IMR-90 (cell line): Measurements from ENCODE around the gene GNG7. TPM values are rescaled to one million over a fixed set of nuclear protein-coding genes. Genes with fewer than 3 reads are reported as not detected.
"Not testable (repeated sequence)": the region's sequence is repeated elsewhere in the genome, so short reads cannot be mapped to it uniquely, and the experiment has no call there.

Experiments used
- ATAC-seq: fragments of 200-7000 bp; cut with Tn5 transposase; 2 replicates; pipeline ENCODE4 v1.9.1; 2020; ENCODE audit warnings: low read depth, mild to moderate bottlenecking, moderate library complexity
- BruUV-seq: library from RNA; stranded (reverse); fragments of 400-500 nt; replicated peaks from 2 replicates; lab custom pipeline; 2021; lab: Mats Ljungman, UMichigan
- CTCF ChIA-PET: fragments of 300-600 bp; formaldehyde crosslinking; extraction: SDS; loops from one replicate; lab custom pipeline; 2021; ENCODE audit warnings: antibody characterized with exemption; lab: Yijun Ruan, JAX
- POLR2A ChIA-PET: fragments of 300-600 bp; sonication (Branson Sonifier 250); formaldehyde crosslinking; loops from one replicate; lab custom pipeline; 2022; ENCODE audit warnings: antibody characterized with exemption; ENCODE audit not compliant: unreplicated experiment; lab: Charles Lee
- DNase-seq: peaks from one replicate; pipeline ENCODE4 v3.0.0; 2013
- H2AFZ ChIP-seq: replicated peaks from 2 replicates; pipeline ENCODE3; 2013; ENCODE audit warnings: low read length, mild to moderate bottlenecking; ENCODE audit not compliant: poor library complexity
- H2AK5ac ChIP-seq: 2 replicates; pipeline ENCODE4 v1.6.1; 2013; ENCODE audit warnings: low read depth, low read length, inconsistent platforms
- H2AK9ac ChIP-seq: replicated peaks from 2 replicates; pipeline ENCODE3; 2013; ENCODE audit warnings: mild to moderate bottlenecking, low read depth, low read length, moderate library complexity; ENCODE audit not compliant: poor library complexity
- H2BK120ac ChIP-seq: 2 replicates; pipeline ENCODE4 v1.6.1; 2013; ENCODE audit warnings: low read depth, low read length, inconsistent platforms
- H2BK15ac ChIP-seq: 3 replicates; pipeline ENCODE4 v1.6.1; 2013; ENCODE audit warnings: low read depth, low read length, inconsistent platforms
- H2BK20ac ChIP-seq: 2 replicates; pipeline ENCODE4 v1.6.1; 2013; ENCODE audit warnings: low read depth, mild to moderate bottlenecking, inconsistent platforms, low read length, moderate library complexity
- H2BK5ac ChIP-seq: 2 replicates; pipeline ENCODE4 v1.6.1; 2013; ENCODE audit warnings: mild to moderate bottlenecking, low read depth, low read length, inconsistent platforms; ENCODE audit not compliant: poor library complexity, severe bottlenecking
- H3K14ac ChIP-seq: replicated peaks from 2 replicates; pipeline ENCODE4 v1.6.1; 2013; ENCODE audit warnings: low read depth, low read length, inconsistent platforms
- H3K18ac ChIP-seq: 2 replicates; pipeline ENCODE4 v1.6.1; 2013; ENCODE audit warnings: low read depth, low read length, control low read depth
- H3K23ac ChIP-seq: 2 replicates; pipeline ENCODE4 v1.6.1; 2013; ENCODE audit warnings: low read depth, low read length, inconsistent platforms
- H3K27ac ChIP-seq: 2 replicates; pipeline ENCODE4 v1.5.1; 2013; ENCODE audit warnings: mild to moderate bottlenecking, control low read depth, low read length; ENCODE audit not compliant: insufficient read depth
- H3K27me3 ChIP-seq: 2 replicates; pipeline ENCODE4 v1.6.1; 2013; ENCODE audit warnings: low read length; ENCODE audit not compliant: control insufficient read depth, insufficient read depth
- H3K36me3 ChIP-seq: 2 replicates; pipeline ENCODE4 v1.6.1; 2013; ENCODE audit warnings: low read length, mixed read lengths; ENCODE audit not compliant: control insufficient read depth, insufficient read depth
- H3K4ac ChIP-seq: 2 replicates; pipeline ENCODE4 v1.6.1; 2013; ENCODE audit warnings: low read depth, low read length, inconsistent platforms
- H3K4me1 ChIP-seq: 2 replicates; pipeline ENCODE4 v1.6.1; 2013; ENCODE audit warnings: low read length, mixed read lengths; ENCODE audit not compliant: control insufficient read depth, insufficient read depth
- H3K4me2 ChIP-seq: 2 replicates; pipeline ENCODE4 v1.6.1; 2013; ENCODE audit warnings: low read depth, mild to moderate bottlenecking, control low read depth, low read length, moderate library complexity
- H3K4me3 ChIP-seq: 2 replicates; pipeline ENCODE4 v1.5.1; 2013; ENCODE audit warnings: low read depth, mild to moderate bottlenecking, control low read depth, low read length, moderate library complexity; ENCODE audit not compliant: insufficient read depth
- H3K56ac ChIP-seq: 2 replicates; pipeline ENCODE4 v1.6.1; 2013; ENCODE audit warnings: low read length, inconsistent platforms; ENCODE audit not compliant: insufficient read depth; ENCODE audit errors: extremely low read depth
- H3K79me1 ChIP-seq, 2 experiments: 2 replicates each; pipeline ENCODE4 v1.6.1; 2013; ENCODE audit warnings: low read length in 2 of 2, inconsistent platforms in 1 of 2, low read depth in 1 of 2
- H3K9ac ChIP-seq: 2 replicates; pipeline ENCODE4 v1.6.1; 2013; ENCODE audit warnings: low read depth, low read length, control low read depth
- H3K9me1 ChIP-seq: 2 replicates; pipeline ENCODE4 v1.6.1; 2013; ENCODE audit warnings: low read length, inconsistent platforms; ENCODE audit not compliant: insufficient read depth
- H3K9me3 ChIP-seq: 2 replicates; pipeline ENCODE4 v1.6.1; 2013; ENCODE audit warnings: low read length; ENCODE audit not compliant: control insufficient read depth, insufficient read depth
- H4K20me1 ChIP-seq: 2 replicates; pipeline ENCODE4 v1.6.1; 2013; ENCODE audit warnings: low read length, inconsistent platforms; ENCODE audit not compliant: insufficient read depth
- H4K5ac ChIP-seq: 2 replicates; pipeline ENCODE4 v1.6.1; 2013; ENCODE audit warnings: mild to moderate bottlenecking, low read depth, low read length, control low read depth
- H4K8ac ChIP-seq, 2 experiments: 2 replicates each; pipeline ENCODE4 v1.6.1; 2013; ENCODE audit warnings: low read depth in 2 of 2, low read length in 2 of 2, control low read depth in 1 of 2, inconsistent platforms in 1 of 2
- H4K91ac ChIP-seq: 2 replicates; pipeline ENCODE4 v1.6.1; 2013; ENCODE audit warnings: low read depth, low read length, inconsistent platforms; ENCODE audit not compliant: insufficient read depth
- CHD1 ChIP-seq: IDR thresholded peaks from 2 replicates; pipeline ENCODE4 v1.6.1; 2012; ENCODE audit warnings: low read depth, low read length, improper control_type of control experiment
- CTCF ChIP-seq: conservative IDR thresholded peaks from 2 replicates; pipeline ENCODE4 v1.5.1; 2012; ENCODE audit warnings: mild to moderate bottlenecking, low read depth, low read length, improper control_type of control experiment
- USF2 ChIP-seq: fragments of 150-350 bp; IDR thresholded peaks from 2 replicates; pipeline ENCODE4 v1.6.1; 2017; ENCODE audit warnings: mild to moderate bottlenecking, antibody characterized with exemption, low read length, low read depth
- WGBS, 2 experiments: methylation state at CpG; one replicate each; pipeline versions ENCODE4 v1.1.5 to v1.1.7; 2013; ENCODE audit warnings: missing lambda C conversion rate in 2 of 2; ENCODE audit not compliant: insufficient read length in 1 of 2; ENCODE audit errors: extremely low coverage in 2 of 2; 5-methylcytosine and 5-hydroxymethylcytosine counted together
- dilution Hi-C: fragments of 300-500 bp; cut with HindIII; formaldehyde crosslinking; loops from one replicate; pipeline ENCODE4 v1.14.3; 2018; ENCODE audit warnings: low sequenced_read_pairs; ENCODE audit not compliant: unreplicated experiment
- in situ Hi-C: fragments of 300-500 bp; cut with MboI; formaldehyde crosslinking; loops from 3 replicates; pipeline ENCODE4 v1.14.3; 2019; ENCODE audit warnings: low sequenced_read_pairs, inconsistent platforms, mixed read lengths
- intact Hi-C: fragments of 100-400 bp; cut with micrococcal nuclease; formaldehyde crosslinking; loops from 2 replicates; pipeline ENCODE4 v1.10.0; 2022
- polyA plus RNA-seq, 3 experiments: library from polyadenylated mRNA; depleted of rRNA; stranded (reverse); fragments of >200 nt; gene quantifications; 2 replicates each; pipeline ENCODE4 v1.2.3, GENCODE V29; 2012; ENCODE audit warnings: low replicate concordance in 1 of 3
- total RNA-seq: library from RNA; depleted of rRNA; stranded (reverse); fragments of >200 nt; gene quantifications from 2 replicates; pipeline ENCODE4 v1.2.3, GENCODE V29; 2012

GNG7 gene
- total and polyA plus RNA-seq, 2 of the 4 experiments (the other 2 are of a cell fraction): under 0.01 to 0.21 TPM

- no peaks in the 10 kb centered on the region for H3K36me3 ChIP-seq
- WGBS, 2 experiments: 89% methylated on average over 9 of the region's 12 CpGs; no CpG with 5 or more reads in 1 of the 2 experiments
- no peak overlapping the region for H2BK15ac ChIP-seq
- H2BK120ac ChIP-seq: no peak overlapping the region
- no peak overlapping the region for H3K4ac ChIP-seq
- TF ChIP-seq CHD1: no peak
- TF ChIP-seq CTCF: no peak
- TF ChIP-seq USF2: no peak
- 0 out of 2 replicates have a peak, but pooled peaks cover 1% of the 10 kb centered on the region for H3K9me3 ChIP-seq
- H3K18ac ChIP-seq: no peak overlapping the region
- H3K56ac ChIP-seq: no peak overlapping the region
- no peak overlapping the region for H3K23ac ChIP-seq
- 0 out of 2 replicates have a peak, but pooled peaks cover 3% of the 10 kb centered on the region for H4K20me1 ChIP-seq
- BruUV-seq: no TSS peak
- ATAC-seq (no peak), DNase-seq (no peak)
- no peak overlapping the region for H3K9ac ChIP-seq
- no peak overlapping the region for H4K91ac ChIP-seq
- no peak overlapping the region for H3K14ac ChIP-seq
- CTCF ChIA-PET: no interaction called here
- no peak overlapping the region for H2AK9ac ChIP-seq
- no peak overlapping the region for H4K5ac ChIP-seq
- in situ Hi-C loops: no loop called here
- H2BK20ac ChIP-seq: no peak overlapping the region
- H4K8ac ChIP-seq: no peak overlapping the region
- H2AFZ ChIP-seq: no peak overlapping the region
- H3K27ac ChIP-seq: no peak overlapping the region
- dilution Hi-C loops: no loop called here
- H2BK5ac ChIP-seq: no peak overlapping the region
- peaks cover 12% of the 10 kb centered on the region for H3K4me1 ChIP-seq
- H3K27me3 ChIP-seq: peaks cover 2% of the 10 kb centered on the region; the same call in 1 of the 2 replicates
- POLR2A ChIA-PET: no interaction called here
- 0 out of 2 replicates have a peak overlapping the region, but pooled peaks have one; percentile 14 for H2AK5ac ChIP-seq
- no peaks in the 10 kb centered on the region for H3K79me1 ChIP-seq
- H3K4me2 ChIP-seq: no peak overlapping the region
- intact Hi-C loops: no loop called here
- H3K9me1 ChIP-seq: peaks cover 3% of the 10 kb centered on the region; the same call in 1 of the 2 replicates
- H3K4me3 ChIP-seq: no peak overlapping the region
Measured at GRCh38 chr19:2623798-2624197, 78.7 kb downstream of the GNG7 start.

DNA sequence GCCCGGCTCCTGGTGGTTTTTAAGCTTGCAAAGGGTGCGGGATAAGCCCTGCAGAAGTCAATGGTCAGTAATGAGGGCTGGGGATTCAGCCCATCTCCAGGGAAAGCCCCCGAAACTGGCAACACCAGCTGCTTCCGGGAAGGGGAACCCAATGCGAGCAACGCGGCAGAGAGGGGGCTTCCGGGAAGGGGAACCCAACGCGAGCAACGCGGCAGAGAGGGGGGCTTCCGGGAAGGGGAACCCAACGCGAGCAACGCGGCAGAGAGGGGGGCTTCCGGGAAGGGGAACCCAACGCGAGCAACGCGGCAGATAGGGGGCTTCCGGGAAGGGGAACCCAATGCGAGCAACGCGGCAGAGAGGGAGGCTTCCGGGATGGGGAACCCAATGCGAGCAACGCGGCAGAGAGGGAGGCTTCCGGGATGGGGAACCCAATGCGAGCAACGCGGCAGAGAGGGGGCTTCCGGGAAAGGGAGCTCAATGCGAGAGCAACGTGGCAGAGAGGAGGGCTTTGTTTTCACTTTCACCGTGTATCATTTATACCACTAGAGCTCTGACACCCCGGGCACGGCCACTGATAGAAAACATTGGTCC lies 80.0 kb downstream of the GNG7 start:
- H3K79me1 ChIP-seq, CTCF ChIA-PET, in situ Hi-C loops, H3K9me1 ChIP-seq, H2AK9ac ChIP-seq, H3K4ac ChIP-seq, H3K27ac ChIP-seq, H2BK5ac ChIP-seq, H3K56ac ChIP-seq, H4K91ac ChIP-seq, H4K8ac ChIP-seq, H3K4me1 ChIP-seq, H2AFZ ChIP-seq, H4K5ac ChIP-seq, dilution Hi-C loops, H3K27me3 ChIP-seq, H2AK5ac ChIP-seq, H2BK15ac ChIP-seq, H3K36me3 ChIP-seq, H4K20me1 ChIP-seq, BruUV-seq, ATAC-seq, H3K9me3 ChIP-seq, H2BK20ac ChIP-seq, intact Hi-C loops, H3K18ac ChIP-seq, H3K4me3 ChIP-seq, DNase-seq, H3K4me2 ChIP-seq, H3K23ac ChIP-seq, H3K9ac ChIP-seq, H2BK120ac ChIP-seq, H3K14ac ChIP-seq: not testable (repeated sequence)
- POLR2A ChIA-PET: interaction anchor here (0.6 kb wide), 1 partner anchor 184 kb away, joined by 20 read pairs; no protein-coding TSS in a partner anchor
- WGBS, 2 experiments: 64% methylated on average over 5 of the region's 40 CpGs; no CpG with 5 or more reads in 1 of the 2 experiments
